PFSK-1 (cell line): ENCODE measurements around the gene ZDHHC8.

Source experiments
- POLR2AphosphoS5 ChIP-seq: IDR thresholded peaks from 2 replicates; pipeline ENCODE4 v1.6.1; 2012; ENCODE audit warnings: low read depth, mild to moderate bottlenecking, control low read depth, low read length, moderate library complexity
- REST ChIP-seq, 2 experiments: IDR thresholded peaks; 2 replicates each; pipeline versions ENCODE4 v1.6.1 to v1.8.0; 2011 to 2012; ENCODE audit warnings: low read depth in 2 of 2, low read length in 2 of 2, control low read depth in 1 of 2, inconsistent platforms in 1 of 2, mild to moderate bottlenecking in 1 of 2, moderate library complexity in 1 of 2; ENCODE audit not compliant: insufficient read depth in 1 of 2
- TAF1 ChIP-seq: IDR thresholded peaks from 2 replicates; pipeline ENCODE4 v1.6.1; 2012; ENCODE audit warnings: low read length, control low read depth, borderline replicate concordance; ENCODE audit not compliant: insufficient read depth

- TF ChIP-seq POLR2AphosphoS5 (no peak), TAF1 (no peak), REST (IDR thresholded peaks at IDR 0.05; ENCODE audit: insufficient read depth in 1 of 2, low read depth in 2 of 2, low read length in 2 of 2) (no peak)
Measured at GRCh38 chr22:20132686-20133246, 1.2 kb downstream of the ZDHHC8 start.
